Mesenchymal stem cell (in vitro differentiated cells and primary cell): Measurements from ENCODE around the gene GK.
"Not testable (repeated sequence)": the region's sequence is repeated elsewhere in the genome, so short reads cannot be mapped to it uniquely, and the experiment has no call there.

Source experiments
- DNase-seq: peaks from one replicate; pipeline ENCODE4 v3.0.0-alpha.2; 2013
- H2AFZ ChIP-seq: one replicate; pipeline ENCODE4 v1.6.1; 2013; ENCODE audit warnings: low read depth, mild to moderate bottlenecking, control low read depth, inconsistent platforms, low read length, moderate library complexity
- H2AK5ac ChIP-seq: 2 replicates; pipeline ENCODE4 v1.6.1; 2013; ENCODE audit warnings: low read length, moderate library complexity, mild to moderate bottlenecking, inconsistent platforms; ENCODE audit not compliant: severe bottlenecking
- H2BK120ac ChIP-seq: one replicate; pipeline ENCODE4 v1.6.1; 2013; ENCODE audit warnings: low read depth, mild to moderate bottlenecking, inconsistent platforms, low read length, moderate library complexity
- H2BK12ac ChIP-seq, 2 experiments: one replicate each; pipeline ENCODE4 v1.6.1; 2013; ENCODE audit warnings: inconsistent platforms in 2 of 2, low read length in 2 of 2, mild to moderate bottlenecking in 2 of 2, moderate library complexity in 2 of 2, control low read depth in 1 of 2
- H2BK15ac ChIP-seq: one replicate; pipeline ENCODE4 v1.6.1; 2013; ENCODE audit warnings: mild to moderate bottlenecking, low read depth, inconsistent platforms; ENCODE audit not compliant: poor library complexity, severe bottlenecking
- H2BK5ac ChIP-seq: 2 replicates; pipeline ENCODE4 v1.6.1; 2013; ENCODE audit warnings: low read depth, mild to moderate bottlenecking, low read length, control low read depth, inconsistent platforms; ENCODE audit not compliant: poor library complexity, severe bottlenecking
- H3K14ac ChIP-seq, 2 experiments: one replicate each; pipeline ENCODE4 v1.6.1; 2013; ENCODE audit warnings: inconsistent platforms in 2 of 2, low read length in 2 of 2, control low read depth in 1 of 2, mild to moderate bottlenecking in 1 of 2, moderate library complexity in 1 of 2
- H3K18ac ChIP-seq, 2 experiments: one replicate each; pipeline ENCODE4 v1.6.1; 2013; ENCODE audit warnings: inconsistent platforms in 2 of 2, low read length in 2 of 2, control low read depth in 1 of 2, low read depth in 1 of 2, mild to moderate bottlenecking in 1 of 2
- H3K23ac ChIP-seq, 2 experiments: one replicate each; pipeline ENCODE4 v1.6.1; 2013; ENCODE audit warnings: inconsistent platforms in 2 of 2, low read length in 2 of 2, mild to moderate bottlenecking in 2 of 2, moderate library complexity in 2 of 2, control low read depth in 1 of 2
- H3K27ac ChIP-seq: 2 replicates; pipeline ENCODE4 v1.5.1; 2013; ENCODE audit warnings: mild to moderate bottlenecking, moderate library complexity, low read length, control low read depth, inconsistent platforms; ENCODE audit not compliant: poor library complexity, severe bottlenecking
- H3K27me3 ChIP-seq, 2 experiments: 2 replicates each; pipeline versions ENCODE4 v1.6.1 to v1.7.0; 2013; ENCODE audit warnings: low read length in 2 of 2, mild to moderate bottlenecking in 2 of 2, moderate library complexity in 2 of 2, control low read depth in 1 of 2, inconsistent platforms in 1 of 2; ENCODE audit not compliant: control insufficient read depth in 1 of 2, insufficient read depth in 1 of 2
- H3K36me3 ChIP-seq, 2 experiments: 2 replicates each; pipeline versions ENCODE4 v1.6.1 to v1.7.0; 2013; ENCODE audit warnings: low read length in 2 of 2, control low read depth in 1 of 2, inconsistent platforms in 1 of 2, low read depth in 1 of 2, mild to moderate bottlenecking in 1 of 2; ENCODE audit not compliant: insufficient read depth in 2 of 2, control insufficient read depth in 1 of 2
- H3K4ac ChIP-seq, 2 experiments: one replicate each; pipeline ENCODE4 v1.6.1; 2013; ENCODE audit warnings: inconsistent platforms in 2 of 2, low read length in 2 of 2, mild to moderate bottlenecking in 2 of 2, moderate library complexity in 2 of 2, control low read depth in 1 of 2, low read depth in 1 of 2
- H3K4me1 ChIP-seq: 2 replicates; pipeline ENCODE4 v1.6.1; 2013; ENCODE audit warnings: low read depth, low read length, control low read depth; ENCODE audit not compliant: control insufficient read depth, insufficient read depth
- H3K4me2 ChIP-seq: 2 replicates; pipeline ENCODE4 v1.6.1; 2013; ENCODE audit warnings: low read length, mild to moderate bottlenecking, inconsistent platforms; ENCODE audit not compliant: poor library complexity, severe bottlenecking
- H3K4me3 ChIP-seq, 2 experiments: 2 replicates each; pipeline versions ENCODE4 v1.5.1 to v1.7.0; 2013; ENCODE audit warnings: low read length in 2 of 2, mild to moderate bottlenecking in 2 of 2, control low read depth in 1 of 2, low read depth in 1 of 2; ENCODE audit not compliant: insufficient read depth in 1 of 2
- H3K79me1 ChIP-seq: replicated peaks from 2 replicates; pipeline ENCODE4 v1.6.1; 2013; ENCODE audit warnings: mild to moderate bottlenecking, control low read depth, low read length, inconsistent platforms; ENCODE audit not compliant: poor library complexity, severe bottlenecking
- H3K9ac ChIP-seq: 2 replicates; pipeline ENCODE4 v1.7.0; 2013; ENCODE audit warnings: mild to moderate bottlenecking, low read length, moderate library complexity
- H3K9me3 ChIP-seq: 2 replicates; pipeline ENCODE4 v1.7.0; 2013; ENCODE audit warnings: mild to moderate bottlenecking, low read length; ENCODE audit not compliant: control insufficient read depth
- H4K8ac ChIP-seq: one replicate; pipeline ENCODE4 v1.6.1; 2013; ENCODE audit warnings: inconsistent platforms, mild to moderate bottlenecking, low read length, moderate library complexity
- H4K91ac ChIP-seq: one replicate; pipeline ENCODE4 v1.6.1; 2013; ENCODE audit warnings: mild to moderate bottlenecking, low read length, inconsistent platforms
- WGBS: methylation state at CpG from one replicate; pipeline ENCODE4 v1.1.7; 2013; ENCODE audit warnings: mixed read lengths; 5-methylcytosine and 5-hydroxymethylcytosine counted together

GK gene

DNA sequence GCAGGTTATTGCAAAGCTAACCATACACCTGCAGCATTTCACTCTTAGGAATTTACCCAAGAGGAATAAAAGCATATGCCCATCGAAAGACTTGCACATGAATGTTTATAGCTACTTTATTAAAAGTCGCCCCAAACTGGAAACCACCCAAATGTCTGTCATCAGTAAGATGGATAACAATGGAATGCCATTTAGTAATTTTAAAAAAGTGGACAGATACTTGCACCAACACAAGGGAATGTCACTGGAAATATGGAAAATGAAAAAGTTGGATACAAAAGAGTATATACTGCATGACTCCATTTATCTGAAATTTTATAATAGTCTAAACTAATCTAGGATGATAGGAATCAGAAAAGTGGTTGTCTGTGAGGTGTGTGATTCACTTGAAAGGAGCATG lies 12.9 kb downstream of the GK start:
- no peaks in the 10 kb centered on the region for H3K27me3 ChIP-seq
- H3K4ac ChIP-seq: no peak overlapping the region
- no peak overlapping the region for H4K8ac ChIP-seq
- no peaks in the 10 kb centered on the region for H3K4me1 ChIP-seq
- no peak overlapping the region for H2BK120ac ChIP-seq
- no CpG with 5 or more reads among the region's 2 CpGs for WGBS
- no peak overlapping the region for H3K14ac ChIP-seq
- H3K18ac ChIP-seq: no peak overlapping the region
- H2BK15ac ChIP-seq: no peak overlapping the region
- no peak overlapping the region for H2BK5ac ChIP-seq
- H2AFZ ChIP-seq: no peak overlapping the region
- H3K4me2 ChIP-seq: no peak overlapping the region
- H3K9ac ChIP-seq: no peak overlapping the region
- no peak for DNase-seq
- no peaks in the 10 kb centered on the region for H3K9me3 ChIP-seq
- H3K23ac ChIP-seq: no peak overlapping the region
- H2BK12ac ChIP-seq: no peak overlapping the region
- H3K27ac ChIP-seq: no peak overlapping the region
- no peak overlapping the region for H3K4me3 ChIP-seq
- no peak overlapping the region for H4K91ac ChIP-seq
- no peaks in the 10 kb centered on the region for H3K79me1 ChIP-seq
- H2AK5ac ChIP-seq: no peak overlapping the region
- peaks cover 0 to 23% of the 10 kb centered on the region in 2 experiments for H3K36me3 ChIP-seq

DNA sequence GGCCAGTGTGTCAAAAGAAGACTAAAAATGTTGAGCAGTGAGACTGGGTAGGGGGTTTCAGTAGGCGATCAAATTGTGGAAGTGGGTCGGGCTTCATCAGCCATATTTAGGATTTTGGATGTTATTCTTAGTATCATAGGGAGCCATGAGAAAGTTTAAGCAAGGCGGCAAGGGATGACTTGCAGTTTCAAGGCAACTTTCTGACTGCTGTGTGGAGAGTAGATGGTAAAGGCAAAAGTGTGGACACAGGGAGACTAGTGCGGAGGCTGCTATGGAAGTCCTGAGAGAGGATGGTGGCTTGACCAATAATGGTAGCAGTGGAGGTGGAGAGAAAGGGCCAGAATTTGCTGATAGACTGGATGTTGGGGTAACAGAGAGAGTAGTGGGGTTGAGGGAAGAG lies 15.4 kb downstream of the GK start:
- no peak overlapping the region for H3K4me3 ChIP-seq
- no peak overlapping the region for H3K23ac ChIP-seq

DNA sequence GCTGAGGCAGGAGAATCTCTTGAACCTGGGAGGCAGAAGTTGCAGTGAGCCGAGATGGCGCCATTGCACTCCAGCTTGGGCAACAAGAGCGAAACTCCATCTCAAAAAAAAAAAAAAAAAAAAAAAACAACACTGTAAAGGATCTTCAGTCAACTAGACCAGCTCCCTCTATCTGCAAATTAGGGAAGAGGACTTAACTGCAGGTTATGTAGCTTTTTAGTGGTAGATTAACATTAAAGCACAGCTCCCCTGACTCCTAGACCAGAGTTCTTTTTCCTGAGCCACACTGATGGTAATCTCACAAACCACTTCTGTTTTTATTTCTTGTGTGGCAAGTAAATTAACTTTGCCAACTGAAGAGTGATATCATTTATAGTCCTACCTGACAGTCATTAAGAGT lies 18.0 kb downstream of the GK start:
- H2BK15ac ChIP-seq, H3K4ac ChIP-seq, H3K4me3 ChIP-seq, H4K8ac ChIP-seq, H2AK5ac ChIP-seq, DNase-seq, H2BK120ac ChIP-seq, H3K27me3 ChIP-seq, H2BK5ac ChIP-seq, H2AFZ ChIP-seq, H3K14ac ChIP-seq, H2BK12ac ChIP-seq, H3K79me1 ChIP-seq, H3K27ac ChIP-seq, H4K91ac ChIP-seq, H3K18ac ChIP-seq, H3K9me3 ChIP-seq, H3K4me1 ChIP-seq, H3K4me2 ChIP-seq, H3K23ac ChIP-seq, H3K9ac ChIP-seq: not testable (repeated sequence)
- H3K36me3 ChIP-seq: peaks cover 0 to 28% of the 10 kb centered on the region in 2 experiments
- WGBS: no CpG with 5 or more reads among the region's 3 CpGs

More for the DNA sequence above, 15.4 kb downstream of the GK start:
- H3K4me2 ChIP-seq: no peak overlapping the region
- no peak overlapping the region for H3K4ac ChIP-seq
- WGBS: 95% methylated on average over 4 of the region's 4 CpGs
- no peak overlapping the region for H4K91ac ChIP-seq
- no peak overlapping the region for H2AK5ac ChIP-seq
- DNase-seq: no peak
- H2BK12ac ChIP-seq: no peak overlapping the region
- H3K9ac ChIP-seq: no peak overlapping the region
- no peaks in the 10 kb centered on the region for H3K4me1 ChIP-seq
- H3K36me3 ChIP-seq: peaks cover 0 to 25% of the 10 kb centered on the region in 2 experiments
- H2BK15ac ChIP-seq: no peak overlapping the region
- no peaks in the 10 kb centered on the region for H3K9me3 ChIP-seq
- no peak overlapping the region for H3K27ac ChIP-seq
- H2BK5ac ChIP-seq: no peak overlapping the region
- no peak overlapping the region for H3K18ac ChIP-seq
- H3K14ac ChIP-seq: no peak overlapping the region
- H2AFZ ChIP-seq: no peak overlapping the region
- H2BK120ac ChIP-seq: no peak overlapping the region
- H3K79me1 ChIP-seq: no peaks in the 10 kb centered on the region
- no peaks in the 10 kb centered on the region for H3K27me3 ChIP-seq
- no peak overlapping the region for H4K8ac ChIP-seq

DNA sequence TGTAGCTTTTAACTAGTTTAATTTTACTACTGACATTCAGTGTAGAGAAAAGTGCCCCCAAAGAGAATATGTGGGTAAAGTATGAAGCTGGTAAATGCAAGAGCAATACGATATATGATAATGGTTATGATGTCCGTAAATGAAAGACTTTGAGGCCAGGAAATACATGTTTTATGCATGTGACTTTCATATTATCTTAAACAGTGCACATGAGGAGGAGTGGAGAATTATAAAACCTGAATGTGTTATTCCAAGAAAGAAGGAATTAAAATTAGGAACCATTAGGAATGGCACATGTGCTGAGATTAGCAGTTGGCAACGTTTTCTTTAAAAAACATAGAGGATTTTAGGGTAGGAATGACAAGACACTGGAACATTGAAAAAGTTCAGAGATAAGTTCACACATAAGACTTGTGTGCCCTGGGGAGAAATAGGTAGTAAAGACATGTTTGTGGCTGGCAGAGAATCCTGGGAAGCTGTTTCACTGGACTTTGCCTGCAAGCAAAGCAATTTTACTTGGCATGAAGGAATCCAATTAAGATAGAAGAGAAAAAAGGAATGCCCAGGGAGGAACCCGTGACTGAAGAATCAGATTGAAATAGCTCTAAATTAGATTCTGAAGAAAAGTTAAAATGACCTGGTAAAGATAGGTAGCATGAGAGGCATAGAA lies 20.0 kb downstream of the GK start:
- 90% methylated on average over 4 of the region's 4 CpGs for WGBS
- H3K9ac ChIP-seq: no peak overlapping the region

More for the DNA sequence above, 20.0 kb downstream of the GK start:
- Histone ChIP-seq H3K36me3 (peaks cover 0 to 28% of the 10 kb centered on the region in 2 experiments), H3K4me2 (no peak overlapping the region), H3K27me3 (no peaks in the 10 kb centered on the region), H3K4me1 (no peaks in the 10 kb centered on the region), H3K27ac (no peak overlapping the region), H3K9me3 (no peaks in the 10 kb centered on the region), H4K8ac (no peak overlapping the region), H2BK5ac (no peak overlapping the region), H4K91ac (no peak overlapping the region), H3K18ac (no peak overlapping the region), H3K23ac (no peak overlapping the region), H3K4ac (no peak overlapping the region), H2AK5ac (no peak overlapping the region), H2BK12ac (no peak overlapping the region), H2AFZ (no peak overlapping the region), H2BK15ac (no peak overlapping the region), H3K4me3 (no peak overlapping the region), H3K79me1 (no peaks in the 10 kb centered on the region), H3K14ac (no peak overlapping the region), H2BK120ac (no peak overlapping the region)
- DNase-seq: no peak
